Cortex of kidney (tissue), 1 donor: ENCODE data around the gene ABCA5.
"Not testable (repeated sequence)": the region's sequence is repeated elsewhere in the genome, so short reads cannot be mapped to it uniquely, and the experiment has no call there.

Experiments used
- DNase-seq: peaks from one replicate; lab custom pipeline; 2025; lab: John Stamatoyannopoulos, UW

Gene ABCA5

GRCh38 chr17:69198238-69198637, 128.7 kb downstream of the ABCA5 start:
- no peak for DNase-seq

DNA sequence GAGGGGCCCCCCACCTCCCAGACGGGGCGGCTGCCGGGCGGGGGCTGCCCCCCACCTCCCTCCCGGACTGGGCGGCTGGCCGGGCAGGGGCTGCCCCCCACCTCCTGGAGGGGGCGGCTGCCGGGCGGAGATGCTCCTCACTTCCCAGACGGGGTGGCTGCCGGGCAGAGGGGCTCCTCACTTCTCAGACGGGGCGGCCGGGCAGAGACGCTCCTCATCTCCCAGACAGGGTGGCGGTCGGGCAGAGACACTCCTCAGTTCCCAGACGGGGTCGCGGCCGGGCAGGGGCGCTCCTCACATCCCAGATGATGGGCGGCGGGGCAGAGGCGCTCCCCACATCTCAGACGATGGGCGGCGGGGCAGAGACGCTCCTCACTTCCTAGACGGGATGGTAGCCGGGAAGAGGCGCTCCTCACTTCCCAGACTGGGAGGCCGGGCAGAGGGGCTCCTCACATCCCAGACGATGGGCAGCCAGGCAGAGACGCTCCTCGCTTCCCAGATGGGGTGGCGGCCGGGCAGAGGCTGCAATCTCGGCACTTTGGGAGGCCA, 130.8 kb downstream of the ABCA5 start:
- not testable (repeated sequence) for DNase-seq
